ENCODE data around the gene RBAK.
"Not testable (repeated sequence)": the region's sequence is repeated elsewhere in the genome, so short reads cannot be mapped to it uniquely, and the experiment has no call there.

The RBAK gene

GRCh38 chr7:5082806-5083205 is 37.1 kb downstream of the RBAK start:
- no peak for TF ChIP-seq CTCF (IDR thresholded peaks at IDR 0.05; ENCODE audit: insufficient read depth, low read depth, low read length, missing control alignments)
- no peak overlapping the region for H3K4me3 ChIP-seq (ENCODE audit: low read depth, low read length)
- DNase-seq (ENCODE audit: low read depth): no peak

DNA sequence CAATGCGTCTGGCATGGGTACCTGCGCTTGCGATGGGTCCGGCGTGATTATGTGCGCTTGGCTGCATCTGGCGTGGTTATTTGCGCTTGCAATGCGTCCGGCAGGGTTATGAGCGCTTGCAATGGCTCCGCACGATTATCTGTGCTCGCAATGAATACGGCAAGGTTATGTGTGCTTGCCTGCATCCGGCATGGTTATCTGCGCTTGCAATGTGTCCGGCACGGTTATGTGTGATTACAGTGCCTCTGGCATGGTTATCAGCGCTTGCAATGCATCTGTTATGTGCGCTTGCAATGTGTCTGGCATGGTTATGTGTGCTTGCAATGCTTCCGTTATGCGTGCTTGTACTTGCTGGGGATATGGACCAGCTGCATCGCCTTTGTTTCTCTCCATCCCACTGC is 37.7 kb downstream of the RBAK start:
- TF ChIP-seq CTCF (IDR thresholded peaks at IDR 0.05; ENCODE audit: insufficient read depth, low read depth, low read length, missing control alignments): no peak
- DNase-seq (ENCODE audit: low read depth): no peak
- H3K4me3 ChIP-seq (ENCODE audit: low read depth, low read length): no peak overlapping the region

GRCh38 chr7:5086256-5086655 is 40.6 kb downstream of the RBAK start:
- TF ChIP-seq CTCF (IDR thresholded peaks at IDR 0.05; ENCODE audit: insufficient read depth, low read depth, low read length, missing control alignments): no peak
- H3K4me3 ChIP-seq (ENCODE audit: low read depth, low read length): no peak overlapping the region
- DNase-seq (ENCODE audit: low read depth): no peak

DNA sequence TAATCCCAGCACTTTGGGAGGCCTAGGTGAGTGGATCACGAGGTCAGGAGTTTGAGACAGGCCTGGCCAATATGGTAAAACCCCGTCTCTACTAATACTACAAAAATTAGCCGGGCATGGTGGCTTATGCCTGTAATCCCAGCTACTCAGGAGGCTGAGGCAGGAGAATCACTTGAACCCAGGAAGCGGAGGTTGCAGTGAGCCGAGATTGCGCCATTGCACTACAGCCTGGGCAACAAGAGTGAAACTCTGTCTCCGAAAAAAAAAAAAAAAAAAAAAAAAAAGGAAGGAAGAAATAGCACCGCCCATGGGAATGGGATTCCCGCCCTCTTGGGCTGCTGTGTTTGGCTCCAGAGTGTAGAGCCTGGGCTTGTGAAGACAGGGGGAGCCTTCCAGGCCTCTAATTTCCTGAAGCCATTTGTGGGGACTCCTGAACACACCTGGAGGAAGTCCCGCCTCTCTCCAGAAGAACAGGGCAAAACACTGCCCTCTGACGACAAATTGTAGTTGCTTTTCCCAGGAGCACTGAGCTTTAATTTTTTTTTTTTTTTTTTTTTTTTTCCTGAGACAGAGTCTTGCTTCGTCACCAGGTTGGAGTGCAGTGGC is 42.7 kb downstream of the RBAK start:
- DNase-seq (ENCODE audit: low read depth); H3K4me3 ChIP-seq (ENCODE audit: low read depth, low read length): not testable (repeated sequence)

- TF ChIP-seq CTCF (IDR thresholded peaks at IDR 0.05; ENCODE audit: insufficient read depth, low read depth, low read length, missing control alignments): no peak
- no peak for DNase-seq (ENCODE audit: low read depth)
- H3K4me3 ChIP-seq (ENCODE audit: low read depth, low read length): no peak overlapping the region
Measured at GRCh38 chr7:5088906-5089305, 43.2 kb downstream of the RBAK start.

DNA sequence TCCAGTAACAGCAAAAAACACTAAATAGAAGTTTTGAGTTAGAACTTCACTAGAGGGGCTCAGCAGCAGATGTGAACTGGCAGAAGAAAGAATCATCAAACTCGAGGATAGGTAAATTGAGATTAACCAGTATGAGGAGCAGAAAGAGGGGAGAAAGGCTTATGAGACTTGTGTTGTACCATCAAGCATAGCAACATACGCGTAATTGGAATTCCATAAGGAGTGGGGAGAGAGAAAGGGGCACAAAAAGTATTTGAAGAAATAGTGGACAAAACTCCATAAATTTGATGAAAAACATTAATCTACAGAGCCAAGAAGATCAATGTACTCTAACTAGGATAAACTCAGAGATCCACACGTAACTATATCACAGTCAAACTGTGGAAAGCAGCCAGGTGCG is 48.3 kb downstream of the RBAK start:
- no peak for TF ChIP-seq CTCF (IDR thresholded peaks at IDR 0.05; ENCODE audit: insufficient read depth, low read depth, low read length, missing control alignments)
- H3K4me3 ChIP-seq (ENCODE audit: low read depth, low read length): no peak overlapping the region
- no peak for DNase-seq (ENCODE audit: low read depth)

DNA sequence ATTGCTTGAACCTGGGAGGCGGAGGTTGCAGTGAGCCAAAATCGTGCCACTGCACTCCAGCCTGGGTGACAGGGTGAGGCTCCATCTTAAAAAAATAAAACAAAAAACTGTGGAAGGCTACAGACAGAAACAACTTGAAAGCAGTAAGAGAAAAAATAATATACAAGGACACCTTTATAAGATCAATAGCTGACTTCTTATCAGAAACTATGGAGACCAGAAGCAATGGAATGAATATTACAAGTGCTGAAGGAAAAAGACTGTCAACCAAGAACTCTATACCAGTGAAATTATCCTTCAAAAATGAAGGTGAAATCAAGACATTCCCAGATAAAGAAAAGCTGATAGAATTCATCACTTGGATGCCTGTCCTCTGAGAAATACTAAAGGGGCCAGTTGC is 49.0 kb downstream of the RBAK start:
- no peak overlapping the region for H3K4me3 ChIP-seq (ENCODE audit: low read depth, low read length)
- no peak for TF ChIP-seq CTCF (IDR thresholded peaks at IDR 0.05; ENCODE audit: insufficient read depth, low read depth, low read length, missing control alignments)
- DNase-seq (ENCODE audit: low read depth): no peak

All from GM12865 (cell line).